Astrocyte (in vitro differentiated cells and primary cell): ENCODE data around the gene ZNF462. TPM values are rescaled to one million over a fixed set of nuclear protein-coding genes. Genes with fewer than 3 reads are reported as not detected.

Experiments
- DNase-seq: peaks from one replicate; pipeline ENCODE4 v3.0.0-alpha.2; 2010; ENCODE audit warnings: low read depth
- FAIRE-seq: peaks from 2 replicates; lab custom pipeline; 2011; peaks lifted over from hg19 to GRCh38; lab: Jason Lieb, UNC
- H2AFZ ChIP-seq: 2 replicates; pipeline ENCODE4 v1.6.0; 2012; ENCODE audit warnings: low read depth, low read length, inconsistent platforms
- H3K27ac ChIP-seq: 2 replicates; pipeline ENCODE4 v1.5.1; 2011; ENCODE audit warnings: low read depth, low read length, inconsistent platforms
- H3K27me3 ChIP-seq: 2 replicates; pipeline ENCODE4 v1.6.0; 2011; ENCODE audit warnings: low read length, inconsistent platforms; ENCODE audit not compliant: insufficient read depth
- H3K36me3 ChIP-seq: 2 replicates; pipeline ENCODE4 v1.5.1; 2011; ENCODE audit warnings: low read length, inconsistent platforms; ENCODE audit not compliant: insufficient read depth
- H3K4me1 ChIP-seq: 2 replicates; pipeline ENCODE4 v1.5.1; 2011; ENCODE audit warnings: low read length, inconsistent platforms; ENCODE audit not compliant: insufficient read depth
- H3K4me2 ChIP-seq: 2 replicates; pipeline ENCODE4 v1.6.0; 2012; ENCODE audit warnings: low read length, inconsistent platforms
- H3K4me3 ChIP-seq: 2 replicates; pipeline ENCODE4 v1.5.1; 2011; ENCODE audit warnings: low read depth, mild to moderate bottlenecking, low read length, inconsistent platforms; ENCODE audit not compliant: insufficient read depth
- H3K79me2 ChIP-seq: 2 replicates; pipeline ENCODE4 v1.6.0; 2012; ENCODE audit warnings: mild to moderate bottlenecking, low read length, inconsistent platforms; ENCODE audit not compliant: insufficient read depth
- H3K9ac ChIP-seq: 2 replicates; pipeline ENCODE4 v1.6.0; 2012; ENCODE audit warnings: mild to moderate bottlenecking, low read length, inconsistent platforms
- H3K9me3 ChIP-seq: 2 replicates; pipeline ENCODE4 v1.5.1; 2012; ENCODE audit warnings: low read depth, mild to moderate bottlenecking, low read length, inconsistent platforms; ENCODE audit not compliant: insufficient read depth
- H4K20me1 ChIP-seq: 2 replicates; pipeline ENCODE4 v1.6.0; 2012; ENCODE audit warnings: low read length, inconsistent platforms; ENCODE audit not compliant: insufficient read depth
- H3K27ac Mint-ChIP-seq: one replicate; pipeline ENCODE4 v1.8.0; 2021; ENCODE audit warnings: mild to moderate bottlenecking, mixed read lengths; ENCODE audit not compliant: unreplicated experiment
- H3K27me3 Mint-ChIP-seq: one replicate; pipeline ENCODE4 v1.8.0; 2021; ENCODE audit warnings: low read depth, mixed read lengths; ENCODE audit not compliant: unreplicated experiment
- H3K36me3 Mint-ChIP-seq: one replicate; pipeline ENCODE4 v1.8.0; 2021; ENCODE audit warnings: low read depth, mixed read lengths; ENCODE audit not compliant: unreplicated experiment
- H3K4me1 Mint-ChIP-seq: one replicate; pipeline ENCODE4 v1.8.0; 2021; ENCODE audit warnings: low read depth, mixed read lengths; ENCODE audit not compliant: unreplicated experiment
- H3K4me3 Mint-ChIP-seq: one replicate; pipeline ENCODE4 v1.8.0; 2021; ENCODE audit warnings: mild to moderate bottlenecking, moderate library complexity, mixed read lengths; ENCODE audit not compliant: unreplicated experiment
- H3K9me3 Mint-ChIP-seq: one replicate; pipeline ENCODE4 v1.8.0; 2021; ENCODE audit warnings: mild to moderate bottlenecking, mixed read lengths; ENCODE audit not compliant: unreplicated experiment
- CTCF ChIP-seq: IDR thresholded peaks from 2 replicates; pipeline ENCODE4 v1.5.1; 2011; ENCODE audit warnings: low read depth, mild to moderate bottlenecking, inconsistent platforms, low read length, moderate library complexity; ENCODE audit not compliant: insufficient read depth
- EZH2 ChIP-seq: IDR thresholded peaks from 2 replicates; pipeline ENCODE4 v1.6.1; 2012; ENCODE audit warnings: mild to moderate bottlenecking, low read length, inconsistent platforms; ENCODE audit not compliant: insufficient read depth
- total RNA-seq: library from RNA; stranded (reverse); gene quantifications from 2 replicates; pipeline ENCODE4 v1.2.1, GENCODE V29; 2021

The ZNF462 gene
- total RNA-seq, 1 donor from 2014 or later = 126 TPM

DNA sequence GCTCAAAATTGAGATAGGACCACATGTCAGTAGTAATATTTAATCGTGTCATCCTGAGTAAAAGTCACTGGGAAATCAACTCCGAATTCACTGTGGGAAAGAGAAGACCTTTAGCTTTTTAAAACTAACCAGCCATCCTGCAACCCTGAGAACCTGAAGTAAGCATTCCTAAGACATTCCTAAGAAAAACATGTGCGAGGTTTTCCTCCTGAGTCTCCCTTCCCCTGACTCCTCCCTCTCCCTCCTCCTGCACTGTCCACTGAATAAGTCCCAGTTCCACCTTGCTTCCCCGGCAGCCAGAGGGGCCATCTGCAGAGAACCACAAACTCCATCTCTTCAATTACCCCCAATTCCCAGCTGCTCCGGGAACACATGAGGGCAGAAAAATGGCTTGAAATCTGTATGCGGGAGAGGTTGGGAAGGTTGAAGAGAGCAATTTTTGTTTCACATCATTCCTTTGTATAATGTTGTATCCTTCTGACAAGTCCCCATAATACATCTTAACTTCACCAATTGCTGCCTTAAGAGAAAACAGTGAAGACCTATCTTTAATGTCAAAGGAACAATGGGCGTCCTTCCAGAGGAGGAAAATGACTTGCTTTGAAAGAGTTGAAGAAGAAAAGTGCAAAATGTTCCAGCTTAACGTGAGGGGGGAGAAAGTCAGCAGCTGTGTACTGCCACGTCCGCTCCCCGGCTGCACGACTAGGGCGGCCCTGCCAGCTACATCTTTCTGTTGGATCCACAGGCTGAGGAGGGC is 186.3 kb downstream of the ZNF462 start:
- Mint-ChIP-seq H3K36me3 (no peaks in the 10 kb centered on the region), H3K4me1 (peaks cover 20% of the 10 kb centered on the region), H3K27me3 (no peaks in the 10 kb centered on the region), H3K4me3 (no peak overlapping the region), H3K27ac (peak overlapping the region; percentile 5), H3K9me3 (no peaks in the 10 kb centered on the region)
- DNase-seq (peak; percentile 20), FAIRE-seq (no peak)
- no peaks in the 10 kb centered on the region for H4K20me1 ChIP-seq
- H3K4me2 ChIP-seq = no peak overlapping the region
- H3K27ac ChIP-seq = no peak overlapping the region
- H3K9me3 ChIP-seq = no peaks in the 10 kb centered on the region
- no peaks in the 10 kb centered on the region for H3K79me2 ChIP-seq
- no peaks in the 10 kb centered on the region for H3K36me3 ChIP-seq
- H3K4me3 ChIP-seq = no peak overlapping the region
- no peak overlapping the region for H2AFZ ChIP-seq
- TF ChIP-seq CTCF (no peak), EZH2 (no peak)
- H3K9ac ChIP-seq = no peak overlapping the region
- H3K27me3 ChIP-seq = peaks cover 2% of the 10 kb centered on the region
- H3K4me1 ChIP-seq = no peaks in the 10 kb centered on the region

DNA sequence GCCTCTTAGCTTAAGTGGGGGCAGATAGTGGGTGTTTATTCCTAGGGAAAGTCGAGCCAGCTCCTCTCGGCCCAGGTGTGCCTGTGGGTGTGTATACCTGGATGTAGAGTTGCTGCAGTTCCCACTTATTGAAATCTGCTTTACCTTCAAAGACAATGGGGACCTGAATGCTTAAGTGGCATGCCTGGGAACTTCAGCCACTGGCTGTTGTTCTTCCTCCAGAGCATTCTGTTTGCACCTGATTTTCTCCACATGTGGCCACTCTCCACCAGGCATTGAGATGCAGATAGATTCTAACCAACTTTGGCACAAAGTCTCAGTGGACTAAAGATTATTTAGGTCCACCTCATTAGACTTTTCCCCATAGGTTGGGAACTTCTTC is 186.8 kb downstream of the ZNF462 start:
- H4K20me1 ChIP-seq = no peaks in the 10 kb centered on the region
- H3K36me3 ChIP-seq = no peaks in the 10 kb centered on the region
- H3K4me2 ChIP-seq = no peak overlapping the region
- H3K79me2 ChIP-seq = no peaks in the 10 kb centered on the region
- H3K27ac Mint-ChIP-seq = no peak overlapping the region
- no peak overlapping the region for H2AFZ ChIP-seq
- no peak for TF ChIP-seq EZH2
- no peak for TF ChIP-seq CTCF
- no peak overlapping the region for H3K9ac ChIP-seq
- no peak overlapping the region for H3K4me3 Mint-ChIP-seq
- H3K4me3 ChIP-seq = no peak overlapping the region
- H3K9me3 ChIP-seq = no peaks in the 10 kb centered on the region
- H3K4me1 ChIP-seq = no peaks in the 10 kb centered on the region
- no peak overlapping the region for H3K27ac ChIP-seq
- H3K9me3 Mint-ChIP-seq = no peaks in the 10 kb centered on the region
- H3K27me3 ChIP-seq = peaks cover 2% of the 10 kb centered on the region
- peaks cover 20% of the 10 kb centered on the region for H3K4me1 Mint-ChIP-seq
- DNase-seq (no peak), FAIRE-seq (no peak)
- no peaks in the 10 kb centered on the region for H3K27me3 Mint-ChIP-seq
- no peaks in the 10 kb centered on the region for H3K36me3 Mint-ChIP-seq

DNA sequence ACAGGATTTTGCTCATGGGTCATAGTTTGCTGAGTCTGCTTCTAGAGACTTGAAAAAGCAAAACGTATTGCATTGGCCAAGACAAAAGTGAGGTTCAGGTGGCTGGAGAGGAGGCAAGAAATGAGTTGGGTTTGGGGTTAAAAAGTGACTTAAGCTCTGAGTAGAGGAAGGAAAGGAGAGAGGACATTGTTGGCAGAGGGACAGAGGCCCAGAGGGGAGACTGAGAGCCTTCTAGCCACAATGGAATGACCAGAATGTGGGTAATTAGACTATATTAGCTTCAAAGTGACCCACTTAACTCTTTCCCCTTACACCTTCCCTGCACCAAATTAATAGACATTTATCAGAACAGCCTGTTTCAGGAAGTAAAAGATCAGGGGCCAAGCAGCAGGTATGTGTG is 188.4 kb downstream of the ZNF462 start:
- Histone ChIP-seq H3K4me2 (no peak overlapping the region), H3K36me3 (no peaks in the 10 kb centered on the region), H3K4me3 (no peak overlapping the region), H3K4me1 (no peaks in the 10 kb centered on the region), H3K27ac (no peak overlapping the region), H3K27me3 (peaks cover 2% of the 10 kb centered on the region), H4K20me1 (no peaks in the 10 kb centered on the region), H3K79me2 (no peaks in the 10 kb centered on the region), H2AFZ (no peak overlapping the region), H3K9me3 (no peaks in the 10 kb centered on the region), H3K9ac (no peak overlapping the region)
- FAIRE-seq (no peak), DNase-seq (no peak)
- H3K27ac Mint-ChIP-seq = no peak overlapping the region
- H3K4me1 Mint-ChIP-seq = peaks cover 20% of the 10 kb centered on the region
- H3K9me3 Mint-ChIP-seq = no peaks in the 10 kb centered on the region
- H3K36me3 Mint-ChIP-seq = no peaks in the 10 kb centered on the region
- peaks cover 3% of the 10 kb centered on the region for H3K27me3 Mint-ChIP-seq
- H3K4me3 Mint-ChIP-seq = no peak overlapping the region
- TF ChIP-seq CTCF (no peak), EZH2 (no peak)
